NCI-H446 (cell line): ENCODE data around the gene SUMO3.
A peak's percentile ranks its signal among the peaks of the same experiment; 100 is the strongest.

Experiments used
- DNase-seq, 2 experiments: peaks; one replicate each; lab custom pipeline; 2025; lab: John Stamatoyannopoulos, UW

Gene SUMO3

DNA sequence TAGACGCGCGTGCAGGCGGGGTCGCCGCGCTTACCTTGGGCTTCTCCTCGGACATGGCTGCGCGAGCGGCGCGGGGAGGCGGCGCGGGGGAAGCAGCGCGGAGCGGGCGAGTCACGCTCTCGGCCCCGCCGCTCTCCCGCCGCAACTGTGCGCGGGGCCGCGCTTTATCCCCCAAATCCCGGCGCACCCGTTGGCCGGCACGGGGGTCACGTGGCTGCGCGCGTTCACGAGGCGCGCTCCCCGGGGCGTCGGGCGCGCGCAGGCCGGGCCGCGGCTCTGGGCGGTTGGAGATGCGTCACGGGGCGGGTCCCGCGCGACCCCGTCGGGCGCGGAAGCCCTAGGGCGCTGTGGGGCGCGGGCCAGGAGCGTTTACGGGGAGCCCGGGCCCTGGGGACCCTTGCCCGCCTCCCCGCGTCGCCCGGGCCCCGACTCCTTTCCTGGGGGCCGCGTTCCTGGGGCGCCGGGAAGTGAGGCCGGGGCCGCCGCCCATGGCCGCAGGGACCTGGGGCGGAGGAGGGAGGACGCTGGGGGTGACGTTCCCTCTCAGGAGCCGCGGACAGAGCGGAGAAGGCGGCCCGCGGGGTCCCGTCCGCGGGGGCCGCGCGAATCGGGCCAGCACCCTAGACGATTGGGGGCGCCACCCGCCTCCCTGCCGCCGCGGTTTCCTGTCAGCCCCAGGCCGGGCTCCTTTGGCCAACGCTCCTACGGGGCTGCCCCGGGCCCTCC, at the start of gene SUMO3:
TSS of gene SUMO3 (minus strand) at position 149 of the 726 bp plus-strand sequence. CDS start at position 55, 94 bp downstream.
- peak; percentile 58 to 91 for DNase-seq

DNA sequence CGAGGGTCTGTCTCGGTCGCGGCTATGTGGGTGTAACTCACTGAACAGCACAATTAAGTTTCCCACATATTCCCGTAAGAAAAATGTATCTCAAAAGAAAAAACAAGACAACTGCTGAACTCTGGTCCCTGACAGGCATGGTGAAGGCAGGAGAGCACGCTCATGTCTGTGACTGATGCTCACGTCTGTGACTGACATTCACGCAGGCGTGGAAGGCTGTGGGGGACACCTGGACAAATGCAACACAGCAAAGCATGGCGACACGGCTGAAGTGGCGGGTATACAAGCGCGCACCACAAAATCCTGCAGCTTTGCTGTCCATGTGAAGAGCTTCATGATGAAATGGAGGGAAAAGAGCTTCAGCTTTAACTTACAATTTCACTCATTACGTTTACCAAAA, 49.6 kb upstream of the SUMO3 start:
- no peak for DNase-seq

GRCh38 chr21:44866780-44867179, 48.9 kb upstream of the SUMO3 start:
- peak in 1 of 2 experiments; percentile 53 for DNase-seq

GRCh38 chr21:44865561-44866280, 47.9 kb upstream of the SUMO3 start:
- no peak for DNase-seq

DNA sequence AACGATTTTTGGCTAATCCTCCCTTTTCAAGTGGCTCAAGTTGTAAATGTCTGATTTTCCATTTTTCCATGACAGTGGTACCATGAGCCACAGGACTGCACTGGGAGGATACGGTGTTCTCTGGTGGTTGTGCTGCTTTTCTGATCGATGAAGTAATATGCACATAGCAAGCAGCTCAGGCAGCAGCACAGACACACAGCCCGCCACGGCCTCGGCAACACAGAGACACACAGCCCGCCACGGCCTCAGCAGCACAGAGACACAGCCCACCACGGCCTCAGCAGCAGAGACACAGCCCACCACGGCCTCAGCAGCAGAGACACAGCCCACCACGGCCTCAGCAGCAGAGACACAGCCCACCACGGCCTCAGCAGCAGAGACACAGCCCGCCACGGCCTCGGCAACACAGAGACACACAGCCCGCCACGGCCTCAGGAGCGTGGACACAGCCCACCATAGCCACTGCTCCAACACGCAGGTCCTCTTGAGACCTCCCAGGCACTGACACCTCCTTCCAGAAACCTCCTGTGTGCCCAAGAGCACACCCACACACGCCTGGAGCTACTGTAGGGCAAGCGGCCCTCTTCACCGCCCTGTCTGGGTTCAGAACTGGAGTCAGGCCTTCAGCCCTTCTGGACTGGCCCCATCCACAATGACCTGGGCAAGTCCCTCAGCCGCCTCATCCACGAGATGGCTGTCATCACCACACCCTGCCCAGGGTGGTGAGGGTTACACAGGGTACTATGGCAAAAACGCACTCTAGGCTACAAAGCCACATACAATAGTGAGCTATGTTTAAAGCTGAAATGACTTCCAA, 45.2 kb upstream of the SUMO3 start:
- DNase-seq: no peak

- no peak for DNase-seq
Observed at GRCh38 chr21:44858791-44859190, 40.9 kb upstream of the SUMO3 start.

DNA sequence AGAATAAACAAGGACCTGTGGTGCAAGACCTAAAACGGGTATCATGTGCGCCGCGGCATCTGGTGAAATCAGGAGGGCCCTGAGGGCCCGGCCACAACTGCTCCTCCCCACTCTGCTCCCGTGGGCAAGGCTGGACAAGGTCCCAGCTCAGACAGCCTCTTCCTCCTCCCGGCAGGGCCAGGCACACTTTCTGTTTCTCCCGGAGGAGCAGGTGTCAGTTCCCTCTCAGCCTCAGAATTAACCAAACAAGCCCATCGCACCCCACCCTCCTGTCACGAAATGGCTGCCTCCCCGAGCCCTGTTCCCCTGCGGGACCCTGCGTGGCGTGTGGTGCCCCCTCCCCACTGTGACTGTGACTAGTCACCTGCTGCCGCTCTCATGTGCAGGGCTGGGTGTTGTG, 40.4 kb upstream of the SUMO3 start:
- no peak for DNase-seq

DNA sequence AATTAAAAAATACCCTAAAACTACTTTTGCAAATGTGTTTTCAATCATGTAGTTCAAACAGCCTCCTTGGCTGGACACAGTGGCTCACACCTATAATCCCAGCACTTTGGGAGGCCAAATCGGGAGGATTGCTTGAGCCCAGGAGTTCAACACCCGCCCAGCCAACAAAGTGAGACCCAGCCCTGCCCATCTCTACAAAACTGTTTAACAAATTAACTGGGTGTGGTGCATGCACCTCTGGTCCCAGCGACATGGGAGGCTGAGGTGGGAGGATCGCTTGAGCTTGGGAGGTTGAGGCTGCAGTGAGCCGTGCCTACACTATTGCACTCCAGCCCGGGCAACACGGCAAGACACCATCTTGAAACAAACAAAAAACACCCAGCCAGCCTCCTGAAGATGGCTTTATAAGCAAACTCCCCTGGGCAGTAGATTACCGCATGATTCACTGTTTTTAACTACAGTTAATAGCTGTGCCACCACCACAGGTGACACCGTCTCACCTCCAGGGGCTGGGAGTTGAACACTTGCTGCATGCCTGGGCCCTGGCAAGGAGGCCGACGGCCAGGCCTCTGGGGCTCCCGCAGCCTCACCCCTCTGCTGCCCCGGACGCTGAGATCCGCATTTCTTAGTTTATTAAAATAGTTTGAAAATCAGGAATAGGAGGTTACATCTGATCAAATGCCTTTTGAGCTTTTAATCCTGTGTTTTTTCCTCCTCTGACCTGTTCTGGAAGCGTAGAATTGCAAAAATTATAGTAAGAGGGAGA, 39.4 kb upstream of the SUMO3 start:
- no peak for DNase-seq

GRCh38 chr21:44856131-44856530, 38.3 kb upstream of the SUMO3 start:
- DNase-seq: no peak

DNA sequence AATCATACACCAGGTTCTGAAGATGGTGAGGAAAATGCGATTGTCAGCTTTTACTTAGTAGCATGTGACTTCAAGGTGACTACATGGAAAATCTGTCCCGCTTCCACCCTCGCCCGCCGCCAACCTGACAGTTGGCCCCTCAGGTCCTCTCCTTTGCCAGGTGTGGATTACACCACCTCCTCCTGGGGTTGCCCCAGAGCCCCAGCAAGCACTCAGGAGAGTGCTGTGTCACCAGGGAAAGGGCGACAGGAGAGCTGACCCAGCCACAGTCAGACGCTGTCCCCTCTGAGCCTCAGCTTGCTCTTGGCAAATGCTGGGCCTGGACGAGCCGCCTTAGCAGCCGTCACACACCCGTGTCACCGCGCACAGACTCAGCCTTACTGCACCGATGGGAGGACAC, 37.7 kb upstream of the SUMO3 start:
- DNase-seq: no peak

- DNase-seq: no peak
Observed at GRCh38 chr21:44854664-44855446, 37.0 kb upstream of the SUMO3 start.

DNA sequence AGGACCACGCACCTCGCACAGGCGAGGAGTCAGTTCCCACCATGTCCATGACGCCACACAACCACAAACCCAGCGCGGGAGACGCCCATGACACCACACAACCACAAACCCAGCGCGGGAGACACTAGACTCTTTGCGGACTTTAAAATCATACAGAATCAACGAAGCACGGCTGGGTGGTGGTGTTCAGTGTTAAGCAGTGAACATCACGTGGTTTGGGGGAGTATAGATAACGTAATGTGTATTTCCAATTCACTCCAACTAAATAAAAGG, 36.5 kb upstream of the SUMO3 start:
- no peak for DNase-seq

DNA sequence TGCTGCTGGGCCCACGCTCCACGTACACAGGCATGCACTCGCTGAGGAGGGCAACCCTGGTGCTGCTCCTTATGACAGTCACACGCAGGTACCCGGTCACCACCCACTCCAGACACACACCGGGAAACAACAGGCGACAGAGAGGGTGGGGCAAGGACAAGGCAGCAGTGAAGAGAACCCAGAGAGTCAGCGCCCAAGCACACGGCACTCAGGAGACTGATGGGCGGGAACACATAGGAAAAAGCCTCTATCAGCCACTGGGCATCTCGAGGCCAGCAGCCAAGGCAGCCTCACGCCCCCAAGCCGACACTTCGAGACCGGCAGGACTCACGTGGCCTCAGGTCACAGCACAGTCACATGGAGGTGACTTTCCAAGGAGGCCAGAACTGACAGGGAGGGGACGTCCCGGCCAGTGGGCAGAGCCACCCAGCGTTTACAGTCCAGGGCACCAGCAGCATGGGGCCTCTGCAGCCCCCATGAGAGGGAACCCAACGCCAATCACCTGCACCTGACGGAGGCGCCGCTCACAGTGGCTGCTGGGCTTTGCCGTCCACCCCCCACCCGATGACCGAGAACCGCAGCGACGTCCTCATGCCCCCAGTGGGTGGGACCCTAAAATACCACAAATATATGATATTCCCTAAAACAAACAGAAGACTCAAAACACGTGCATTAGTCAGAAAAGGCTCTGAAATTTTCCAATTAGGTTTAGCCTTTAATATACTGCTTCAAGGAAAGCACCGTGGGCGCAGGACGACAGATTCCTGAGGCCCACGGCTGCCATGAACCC, 35.9 kb upstream of the SUMO3 start:
- DNase-seq: no peak

GRCh38 chr21:44850905-44851657, 33.2 kb upstream of the SUMO3 start:
- no peak for DNase-seq

DNA sequence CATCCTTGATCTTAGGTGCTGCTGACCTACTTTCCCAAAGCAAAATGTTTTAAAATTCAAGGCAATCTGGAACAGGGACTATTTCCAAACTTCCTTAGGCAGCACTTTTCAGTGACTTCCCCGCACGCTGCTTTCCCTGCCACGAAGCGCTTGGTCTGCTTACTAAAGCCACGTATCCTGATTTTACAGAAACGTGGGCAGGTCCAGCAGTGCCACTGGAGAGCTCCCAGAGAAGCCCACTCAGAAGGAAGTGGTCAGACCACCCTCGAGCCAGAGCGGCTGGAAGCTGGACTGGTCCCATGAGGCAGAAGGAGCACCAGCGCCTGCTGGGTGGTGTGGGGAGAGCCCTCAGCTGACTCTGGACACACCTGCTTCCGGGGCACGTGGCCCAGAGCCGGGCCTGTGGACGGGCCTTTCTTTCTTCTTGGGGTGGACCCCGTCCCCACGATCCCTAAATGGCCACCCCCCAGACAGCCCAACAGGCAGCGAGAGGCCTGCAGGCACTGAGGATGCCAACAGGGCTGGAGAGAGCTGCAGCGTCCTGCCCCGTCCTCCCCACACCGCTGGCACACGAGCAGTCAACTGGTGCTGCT, 32.4 kb upstream of the SUMO3 start:
- no peak for DNase-seq

- no peak for DNase-seq
Observed at GRCh38 chr21:44849616-44850130, 31.8 kb upstream of the SUMO3 start.

DNA sequence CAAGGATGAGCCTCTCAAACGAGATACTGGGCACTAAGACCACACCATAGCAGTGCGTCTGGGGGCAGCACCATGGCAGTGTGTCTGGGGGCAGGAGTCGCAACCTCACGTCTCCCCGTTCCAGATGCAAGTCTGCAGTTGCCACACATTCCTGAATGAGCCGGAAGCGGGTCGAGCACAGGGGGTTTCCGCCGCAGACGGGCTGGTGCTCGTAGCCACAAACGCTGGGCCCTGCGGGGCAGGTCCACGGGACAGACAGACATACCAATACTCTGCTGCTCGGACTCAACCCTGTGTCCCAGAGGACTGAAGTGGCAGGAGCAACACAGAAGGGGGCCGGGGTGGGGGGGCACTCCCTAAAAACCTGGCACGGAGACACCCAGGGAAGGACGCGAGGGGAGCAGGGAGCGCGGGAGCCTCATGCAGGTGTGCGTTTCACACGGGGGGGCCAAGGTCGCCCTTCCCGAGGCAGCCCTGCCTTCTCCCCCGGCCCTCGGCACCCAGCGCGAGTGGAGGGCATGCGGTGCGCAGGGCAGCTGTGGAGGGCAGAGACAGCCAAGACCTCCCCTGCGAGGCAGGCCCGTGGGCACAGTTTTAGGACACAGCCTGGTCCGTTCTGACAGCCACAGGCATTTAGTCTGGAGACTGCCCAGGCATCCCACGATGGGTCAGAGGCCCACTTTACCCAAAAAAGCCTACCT, 31.1 kb upstream of the SUMO3 start:
- DNase-seq: no peak

DNA sequence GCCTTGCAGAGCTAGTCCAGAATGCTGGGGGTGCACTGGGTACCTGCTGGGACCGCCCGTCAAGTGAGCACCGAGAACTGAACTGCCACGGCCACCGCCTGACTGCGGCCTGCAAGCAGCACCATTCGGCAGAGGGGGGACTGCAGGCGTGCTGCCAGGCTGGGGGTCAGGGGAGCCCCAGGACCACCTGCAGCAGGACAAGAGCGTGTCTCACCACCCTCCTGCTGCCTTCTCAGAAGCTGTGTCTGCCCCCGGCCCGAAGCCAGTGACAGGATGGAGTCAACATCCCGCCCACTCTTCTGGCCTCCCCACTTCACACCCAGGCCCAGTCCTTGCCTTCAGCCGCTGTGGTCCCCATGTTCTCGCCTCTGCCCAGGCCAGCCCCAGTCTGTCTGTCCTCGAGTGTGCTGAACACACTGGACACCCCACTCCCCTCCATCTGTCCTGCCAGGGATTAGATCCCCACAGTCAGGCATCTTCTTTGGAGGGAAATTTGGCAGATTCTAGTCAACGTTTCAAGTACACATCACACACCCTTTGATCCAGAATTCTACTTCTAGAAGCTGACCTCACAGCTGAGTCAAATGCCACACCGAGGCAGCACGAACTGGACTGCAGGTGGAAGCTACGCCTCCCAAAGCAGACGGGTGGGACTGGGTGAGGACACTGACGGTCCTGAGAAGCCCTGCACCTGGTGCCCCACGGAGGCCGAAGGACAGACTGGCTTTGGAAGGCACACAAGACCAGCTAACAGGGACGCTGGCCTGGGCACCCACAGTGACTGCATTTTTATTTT, 29.6 kb upstream of the SUMO3 start:
- no peak for DNase-seq
